HPDE6-E6E7 (cell line): ENCODE results near the gene SLC23A2.
A peak's percentile ranks its signal among the peaks of the same experiment; 100 is the strongest.
"Not testable (repeated sequence)": the region's sequence is repeated elsewhere in the genome, so short reads cannot be mapped to it uniquely, and the experiment has no call there.

Experiments used
- DNase-seq: peaks from one replicate; pipeline ENCODE4 v3.0.0; 2011; ENCODE audit warnings: missing footprints; ENCODE audit errors: extremely low spot score

SLC23A2 gene

DNA sequence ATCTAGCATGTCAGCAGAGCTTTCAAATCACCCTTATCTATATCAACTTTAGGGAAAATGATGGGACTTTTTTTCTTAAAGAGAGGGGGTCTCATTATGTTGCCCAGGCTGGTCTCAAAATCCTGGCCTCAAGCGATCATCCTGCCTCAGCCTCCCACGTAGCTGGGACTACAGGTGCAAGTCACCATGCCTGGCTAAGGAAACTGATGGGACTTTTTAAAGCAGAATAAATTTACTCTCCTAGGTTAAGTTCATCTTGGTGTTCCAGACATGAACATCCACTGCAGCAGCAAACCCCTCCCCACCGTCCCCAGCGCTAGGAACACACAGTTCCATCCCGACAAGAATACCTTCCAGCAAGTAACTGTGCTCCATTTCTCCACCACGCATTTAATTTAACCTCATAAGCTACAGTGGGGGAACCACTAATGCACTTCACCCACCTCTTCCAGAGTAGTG lies 64.9 kb downstream of the SLC23A2 start:
- no peak for DNase-seq

DNA sequence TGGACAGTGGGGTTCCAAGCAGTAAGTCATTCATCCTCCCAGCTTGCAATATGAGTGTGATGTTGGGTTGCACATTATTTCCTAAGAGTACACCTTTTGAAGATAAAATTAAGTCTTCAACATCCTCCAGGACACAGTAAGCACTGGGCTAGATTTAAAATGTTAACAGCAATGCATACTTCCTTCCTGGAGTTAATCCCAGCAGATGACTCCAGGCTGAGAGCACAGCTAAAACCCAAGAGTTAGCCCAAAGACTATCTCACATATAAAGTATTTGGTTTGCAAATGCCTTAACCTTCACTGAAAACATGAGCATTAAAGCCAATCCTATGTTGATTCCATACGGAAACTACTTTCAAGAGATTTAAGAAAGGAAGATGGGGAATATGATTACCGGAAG lies 69.2 kb downstream of the SLC23A2 start:
- DNase-seq: no peak

DNA sequence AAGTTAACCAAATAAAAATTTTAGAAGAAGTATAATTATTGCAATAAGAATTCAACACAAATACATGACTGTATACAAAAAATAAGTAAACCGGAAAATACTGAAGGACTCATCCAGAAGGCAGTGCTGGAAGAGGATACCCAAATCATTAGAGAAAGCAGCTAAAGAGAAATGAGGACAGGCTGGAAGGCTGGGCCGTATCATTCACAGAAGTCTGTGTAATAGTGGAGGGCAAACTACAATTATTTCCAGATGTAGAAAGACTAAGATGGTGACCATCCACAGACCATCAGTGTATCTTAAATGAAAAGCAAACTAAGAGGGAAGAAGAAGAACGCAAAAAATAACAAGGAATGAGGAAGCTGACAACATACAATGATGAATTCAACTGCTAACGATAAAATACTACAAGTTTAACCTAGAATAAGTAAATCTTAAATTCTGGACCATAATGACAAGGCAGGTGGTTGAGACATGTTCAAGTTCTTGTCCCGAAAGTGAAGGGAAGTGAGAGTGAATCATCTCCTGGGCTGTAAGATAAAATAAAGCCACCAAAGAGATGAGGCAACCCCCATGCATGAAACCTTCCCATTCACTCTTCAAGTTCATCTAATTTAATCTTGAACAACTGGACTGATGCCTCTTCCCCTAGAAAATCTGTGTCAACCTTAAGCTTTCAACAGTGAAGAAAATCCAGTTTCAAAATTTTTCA lies 71.5 kb downstream of the SLC23A2 start:
- DNase-seq: no peak

DNA sequence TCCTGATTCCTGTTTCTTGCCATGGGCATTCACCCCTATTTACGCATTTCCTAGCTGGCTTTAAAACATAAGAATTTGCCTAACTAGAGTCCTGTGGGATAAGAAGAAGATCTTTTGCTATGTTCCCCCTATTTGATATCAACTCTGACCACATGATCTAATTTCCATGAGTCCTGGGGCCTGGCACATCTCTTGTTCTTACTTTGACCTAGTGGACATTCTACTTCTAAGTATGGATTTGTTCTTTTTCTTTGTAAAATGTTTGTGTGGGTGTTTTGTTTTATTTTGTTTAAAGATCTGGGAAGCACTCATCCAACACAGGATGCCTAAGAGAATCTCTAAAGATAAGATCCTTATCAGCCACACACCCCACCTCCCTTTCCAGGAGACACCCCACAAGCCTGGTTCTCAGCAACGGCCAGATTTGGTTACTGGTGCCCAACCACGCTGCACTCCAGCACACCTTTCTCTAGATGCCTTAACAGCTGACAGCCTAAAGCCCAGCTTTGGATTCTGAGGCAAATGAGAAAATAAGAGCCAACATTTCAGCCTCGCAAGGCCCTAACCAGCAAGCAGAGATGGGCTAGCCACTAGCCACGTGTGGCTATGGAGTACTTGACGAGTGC lies 74.7 kb downstream of the SLC23A2 start:
- no peak for DNase-seq

DNA sequence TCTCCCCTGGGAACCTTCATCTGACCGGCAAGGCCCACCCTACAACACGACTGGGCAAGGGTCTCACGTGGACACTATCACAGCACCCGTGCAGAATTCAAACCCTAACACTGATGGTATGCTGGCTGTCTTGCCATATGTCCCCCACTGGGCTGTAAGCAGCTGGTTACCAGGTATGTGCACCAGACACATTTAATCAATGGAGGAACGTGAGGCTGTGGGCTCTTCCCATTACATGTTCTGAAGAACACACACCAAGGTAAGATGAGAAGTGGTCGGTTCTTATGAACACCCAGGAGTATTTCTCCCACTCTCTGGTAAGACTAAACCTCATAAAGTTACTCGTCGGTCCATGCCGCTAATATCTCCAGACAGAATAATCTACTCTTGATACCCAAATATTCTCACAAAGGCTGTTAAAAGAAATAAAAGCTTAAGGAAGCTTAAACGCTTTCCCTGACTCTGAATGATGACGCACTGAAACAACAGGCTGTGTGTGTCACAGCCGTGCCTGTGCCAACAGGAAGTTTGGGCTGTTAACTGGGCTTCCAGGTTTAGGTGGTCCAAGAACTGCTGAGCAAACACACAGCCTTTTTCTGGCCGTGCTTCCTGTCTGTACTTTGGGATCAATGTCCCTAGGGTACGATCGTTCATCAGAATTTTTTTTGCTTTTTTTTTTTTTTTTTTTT lies 75.3 kb downstream of the SLC23A2 start:
- peak; percentile 69 for DNase-seq

DNA sequence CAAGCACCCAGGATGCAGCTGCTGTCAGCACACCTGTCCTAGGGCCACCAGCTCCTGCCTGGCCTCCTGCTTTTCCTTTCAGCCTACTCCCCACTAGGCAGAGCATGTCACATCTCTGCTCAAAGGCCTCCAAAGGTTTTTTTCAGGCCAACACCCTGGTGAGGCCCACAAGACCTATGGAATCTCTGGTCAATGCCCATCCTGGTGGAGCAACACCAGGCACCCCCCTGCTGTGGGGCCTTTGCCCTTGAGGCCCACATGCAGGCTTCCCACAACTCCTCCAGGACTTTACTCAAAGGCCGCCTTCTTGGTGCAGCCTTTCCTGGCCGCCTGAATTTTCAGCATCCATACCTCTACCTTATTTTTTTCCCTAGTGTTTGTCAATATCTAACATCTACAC lies 76.9 kb downstream of the SLC23A2 start:
- no peak for DNase-seq

DNA sequence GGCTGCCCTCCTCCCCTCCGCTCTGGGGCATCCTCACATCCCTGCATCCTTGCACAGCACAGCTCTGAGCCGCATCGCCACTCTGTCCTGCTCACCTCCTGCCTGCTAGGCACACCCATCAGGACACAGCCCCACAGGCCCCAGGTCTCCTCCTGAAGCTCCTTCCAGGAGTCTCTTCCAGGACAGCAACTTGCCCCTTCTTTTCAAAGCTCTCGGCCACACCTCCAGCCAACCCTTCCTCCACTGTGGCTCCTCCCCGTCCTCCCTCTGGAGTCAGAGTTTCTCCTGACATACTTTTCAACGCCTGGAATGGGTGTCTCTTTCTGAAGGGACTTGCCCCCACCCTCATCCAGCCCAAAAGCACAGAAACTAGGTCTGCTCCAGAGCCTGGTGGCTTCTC lies 77.3 kb downstream of the SLC23A2 start:
- no peak for DNase-seq

DNA sequence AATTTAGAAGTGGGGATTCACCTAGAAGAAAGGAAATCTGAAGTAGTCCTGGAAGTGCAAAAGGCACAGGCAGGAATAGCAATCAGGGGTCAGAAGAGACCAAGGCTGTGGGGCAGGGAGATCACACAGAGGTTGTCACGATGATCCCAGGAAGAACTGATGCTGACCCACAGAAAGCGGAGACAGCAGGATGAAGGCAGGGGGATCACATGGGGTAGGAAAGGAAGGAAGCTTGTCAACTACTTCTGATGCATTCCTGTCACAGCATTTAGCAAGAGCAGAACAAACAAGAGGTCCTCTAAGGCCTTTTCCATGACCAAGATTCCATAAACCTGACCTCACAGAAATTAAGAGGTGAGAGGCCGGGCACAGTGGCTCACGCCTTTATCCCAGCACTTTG lies 79.1 kb downstream of the SLC23A2 start:
- DNase-seq: no peak

DNA sequence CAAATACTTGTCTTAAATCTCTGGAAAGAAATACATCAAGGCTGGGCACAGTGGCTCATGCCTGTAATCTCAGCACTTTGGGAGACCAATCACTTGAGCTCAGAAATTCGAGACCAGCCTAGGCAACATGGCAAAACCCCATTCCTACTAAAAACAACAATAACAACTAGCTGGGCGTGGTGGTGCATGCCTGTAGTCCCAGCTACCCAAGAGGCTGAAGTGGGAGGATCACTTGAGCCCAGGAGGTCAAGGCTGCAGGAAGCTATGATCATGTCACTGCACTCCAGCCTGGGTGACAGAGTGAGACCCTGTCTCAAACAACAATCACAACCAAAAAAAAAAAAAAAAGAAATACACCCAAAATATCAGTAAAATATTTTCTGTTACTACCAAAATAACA lies 80.0 kb downstream of the SLC23A2 start:
- DNase-seq: not testable (repeated sequence)

DNA sequence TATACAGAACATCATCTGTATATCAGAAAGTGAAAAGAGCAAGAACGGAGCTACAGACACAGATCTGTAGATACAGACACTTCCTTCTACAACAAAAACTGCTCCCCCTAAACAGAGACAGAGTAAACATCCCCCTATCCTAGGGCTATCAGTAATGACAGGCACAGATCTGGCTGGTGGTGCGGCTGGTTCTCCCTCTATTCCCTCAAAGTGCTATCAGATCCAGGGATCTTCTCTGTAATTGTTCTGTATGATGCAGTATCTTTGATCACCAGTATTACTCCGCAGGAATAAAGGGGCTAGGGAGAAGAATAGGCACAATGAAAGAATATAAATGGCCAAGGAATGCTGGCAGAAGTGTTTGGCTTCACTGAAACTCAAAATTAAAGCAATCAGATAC lies 80.7 kb downstream of the SLC23A2 start:
- DNase-seq: no peak

DNA sequence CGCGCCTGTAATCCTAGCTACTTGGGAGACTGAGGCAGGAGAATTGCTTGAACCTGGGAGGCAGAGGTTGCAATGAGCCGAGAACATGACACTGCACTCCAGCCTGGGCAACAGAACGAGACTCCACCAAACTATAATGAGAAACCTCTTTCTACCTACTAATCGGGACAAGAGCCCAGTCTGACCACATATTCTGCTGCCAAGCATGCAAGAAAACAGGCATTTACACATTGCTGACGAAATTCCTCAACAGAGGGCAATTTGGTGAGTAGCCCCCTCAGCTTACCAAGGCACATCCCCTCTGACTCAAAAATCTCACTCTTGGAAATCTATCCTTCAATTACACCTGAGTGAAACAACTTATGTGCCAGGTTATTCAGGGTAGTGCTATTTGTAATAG lies 81.2 kb downstream of the SLC23A2 start:
- DNase-seq: no peak

DNA sequence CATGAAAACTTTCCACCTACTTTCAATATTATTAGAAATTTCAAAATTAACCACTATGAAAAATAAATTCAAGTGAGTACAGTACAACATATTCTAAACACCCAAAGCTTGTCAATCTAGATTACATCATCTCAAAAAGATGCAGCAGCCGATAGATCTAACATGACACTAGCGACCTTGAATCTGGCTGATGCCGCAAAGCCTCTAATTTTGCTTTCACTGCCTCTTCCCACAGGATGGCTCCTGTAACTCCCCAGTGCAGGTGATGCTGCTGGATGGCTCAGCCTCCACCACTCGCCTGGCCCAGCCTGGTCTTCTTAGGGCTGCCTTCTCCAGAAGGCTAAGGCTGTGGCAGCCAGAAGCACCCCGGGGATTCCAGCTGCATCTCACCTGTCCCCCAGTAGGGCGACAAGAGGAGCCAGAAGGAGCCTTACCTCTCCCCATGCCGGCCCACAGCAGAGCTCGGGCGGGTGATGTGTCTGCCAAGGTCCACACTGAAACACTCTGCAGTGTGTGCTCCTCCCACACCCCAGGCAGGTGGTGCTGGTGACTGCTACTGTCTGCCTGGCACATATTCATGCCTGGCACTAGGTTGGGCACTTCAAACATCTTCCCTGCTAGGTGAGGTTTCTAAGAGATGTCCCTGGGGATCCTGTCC lies 82.1 kb downstream of the SLC23A2 start:
- DNase-seq: no peak

DNA sequence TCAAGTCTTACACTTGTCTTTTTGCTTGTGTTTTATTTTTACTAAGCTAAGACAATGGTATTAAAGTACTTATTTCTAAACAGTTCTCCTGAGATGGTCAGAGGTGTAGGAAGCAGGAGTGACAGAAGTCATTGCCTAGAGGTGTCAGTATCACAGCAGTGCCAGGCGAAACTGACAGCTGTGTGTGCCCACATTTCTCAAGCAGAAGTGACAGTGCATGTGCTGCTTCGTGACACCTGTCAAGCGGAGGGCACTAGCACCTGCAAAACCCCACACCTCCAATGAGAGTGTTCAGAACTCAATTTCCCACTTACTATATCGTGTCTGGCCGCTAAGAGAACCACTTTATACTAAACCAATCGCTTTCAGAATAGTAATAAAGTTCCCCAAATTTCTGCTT lies 82.8 kb downstream of the SLC23A2 start:
- no peak for DNase-seq

DNA sequence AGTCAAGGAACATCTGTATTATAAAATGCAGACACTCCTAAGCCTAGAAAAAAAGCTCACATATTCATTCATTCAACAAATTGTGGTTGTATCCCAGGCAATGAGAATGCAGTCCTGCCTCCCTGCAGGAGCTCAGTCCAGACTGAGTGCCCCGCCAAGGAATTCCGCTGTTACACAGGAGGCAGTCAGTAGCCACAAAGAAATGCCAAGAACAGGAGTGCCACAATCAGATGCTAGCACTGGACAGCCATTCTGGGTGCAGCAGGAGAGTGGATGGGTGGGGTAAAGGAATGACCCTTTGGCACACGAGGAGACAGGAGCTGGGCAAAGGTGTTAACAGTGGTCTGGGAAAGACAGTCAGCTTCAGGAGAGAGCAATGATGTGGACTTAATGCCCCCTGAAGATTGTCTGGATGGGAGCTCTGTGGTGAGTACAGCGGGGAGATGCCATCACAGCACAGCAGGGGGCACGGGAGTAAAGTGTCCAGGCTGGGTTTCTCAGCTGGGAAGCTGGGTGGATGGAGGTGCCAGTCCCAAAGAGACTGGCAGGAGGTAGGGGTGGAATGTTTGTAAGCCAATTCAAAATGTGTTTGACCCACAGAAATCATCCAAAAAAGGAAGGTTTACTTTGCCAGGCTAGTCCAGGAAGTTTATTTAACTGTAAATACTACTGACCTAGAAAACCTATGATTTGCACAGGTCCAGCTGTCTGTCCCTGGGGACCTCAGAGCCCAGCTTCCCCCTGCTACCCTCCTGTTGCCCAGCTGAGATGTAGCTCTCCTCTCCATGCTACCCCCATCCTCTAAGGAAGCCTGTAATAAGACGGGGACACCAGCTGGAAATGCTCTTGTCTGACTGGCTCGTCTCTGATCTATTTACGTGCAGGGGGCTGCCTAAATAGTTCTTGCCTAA lies 84.1 kb downstream of the SLC23A2 start:
- no peak for DNase-seq

DNA sequence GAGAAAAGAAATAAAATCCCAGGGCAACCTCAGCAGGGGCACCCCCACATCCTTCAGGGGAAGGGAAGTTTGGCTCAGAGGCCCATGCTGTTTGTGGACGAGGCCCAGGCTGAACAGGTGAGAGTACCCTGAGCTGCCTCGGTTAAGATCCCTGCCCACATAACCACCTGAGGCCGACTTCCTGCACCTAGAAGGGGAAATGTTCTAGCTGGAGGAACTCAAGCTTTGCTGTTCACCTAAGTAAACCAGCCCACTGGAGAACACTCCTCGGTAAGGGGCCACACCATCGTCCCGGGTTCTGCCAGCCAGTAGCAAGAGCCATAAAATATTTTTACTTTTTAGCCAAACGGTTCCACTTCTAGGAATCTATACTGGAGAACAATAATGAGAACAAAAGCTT lies 88.2 kb downstream of the SLC23A2 start:
- DNase-seq: no peak

DNA sequence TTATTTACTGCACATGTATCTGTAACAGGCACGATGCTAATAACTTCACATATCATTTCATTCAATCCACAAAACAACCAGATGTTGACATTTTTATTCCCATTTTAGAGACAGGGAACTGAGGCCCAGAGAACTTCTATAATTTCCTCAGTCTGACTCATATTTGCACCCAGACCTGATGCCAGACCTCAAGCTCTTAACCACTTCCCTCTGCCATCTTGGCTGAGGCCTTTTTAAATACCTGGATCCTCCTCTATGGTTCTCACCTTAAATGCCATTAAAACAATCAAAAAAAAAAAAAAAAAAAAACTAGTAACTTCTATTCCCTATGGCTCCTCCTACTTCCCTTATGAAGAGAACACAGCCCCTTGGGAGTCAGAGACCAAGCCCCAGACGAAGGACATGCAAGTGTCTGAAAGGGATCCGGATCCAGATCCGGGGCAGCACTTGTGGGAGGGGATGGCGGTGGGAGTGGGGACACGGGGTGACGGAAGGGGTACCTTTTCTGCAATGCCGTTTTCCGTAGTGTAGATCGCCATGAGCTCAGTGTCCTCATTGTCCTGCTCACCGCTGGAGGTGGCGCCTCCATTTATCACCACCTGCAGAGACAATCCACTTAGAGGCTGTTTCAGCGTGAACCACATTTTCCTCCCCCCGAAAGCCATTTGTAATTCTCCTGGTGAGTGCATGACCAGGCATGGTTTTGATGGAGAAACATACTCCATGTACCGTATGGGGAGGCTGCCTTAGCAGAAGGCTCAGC lies 88.7 kb downstream of the SLC23A2 start:
- no peak for DNase-seq

DNA sequence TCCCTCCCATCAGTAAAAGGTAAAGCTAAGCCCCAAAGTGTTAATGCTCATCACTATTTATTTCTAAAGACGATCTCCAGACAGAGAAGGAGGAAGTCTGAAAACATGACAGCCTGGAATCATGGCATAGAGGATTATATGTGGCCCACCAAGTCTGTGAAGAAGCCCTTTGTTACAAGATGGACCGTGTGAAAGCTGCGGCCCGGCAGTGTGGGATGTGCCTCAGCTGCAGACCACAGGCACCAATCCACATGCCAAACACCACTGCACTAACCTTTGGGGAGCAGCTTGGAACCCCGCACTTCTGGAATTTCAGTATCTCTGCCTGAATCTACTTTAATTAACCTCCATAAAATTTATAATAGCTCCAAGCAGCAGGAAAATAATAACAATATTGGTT lies 90.4 kb downstream of the SLC23A2 start:
- no peak for DNase-seq

DNA sequence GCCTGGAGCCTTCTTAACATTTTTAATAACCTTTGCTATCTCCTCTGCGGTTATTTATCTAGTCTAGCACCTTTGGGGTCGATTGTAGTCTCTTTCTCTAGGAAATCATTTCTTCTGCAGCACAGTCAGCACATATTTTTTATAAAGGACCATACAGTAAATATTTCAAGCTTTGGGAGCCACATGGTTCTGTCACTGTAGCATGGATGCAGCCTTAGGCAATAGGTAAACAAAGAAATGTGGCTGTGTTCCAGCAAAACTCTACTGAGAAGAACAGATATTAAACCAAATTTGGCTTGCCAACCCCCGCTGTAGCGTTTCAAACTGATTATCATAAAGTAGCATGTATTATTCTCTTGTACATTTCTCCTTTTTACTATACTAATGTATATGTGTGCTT lies 95.7 kb downstream of the SLC23A2 start:
- DNase-seq: no peak

DNA sequence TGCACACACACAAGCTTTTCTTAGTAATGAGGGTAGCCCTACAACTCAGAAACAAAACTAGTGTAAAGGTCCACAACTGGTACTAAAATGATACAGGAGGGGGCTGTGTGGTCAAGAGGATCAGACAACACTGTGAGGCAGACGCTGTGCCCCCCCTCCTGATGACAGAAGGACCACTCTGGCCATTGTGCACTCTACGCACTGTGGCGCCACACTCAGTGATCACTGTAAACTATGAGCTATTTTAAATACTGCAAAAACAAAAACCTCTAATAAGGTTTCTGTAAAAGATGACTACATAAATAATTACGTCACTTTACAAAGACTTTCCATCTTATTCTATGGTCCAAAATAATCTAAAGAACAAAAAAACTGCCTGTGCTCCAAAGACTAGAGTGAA lies 96.1 kb downstream of the SLC23A2 start:
- DNase-seq: no peak

DNA sequence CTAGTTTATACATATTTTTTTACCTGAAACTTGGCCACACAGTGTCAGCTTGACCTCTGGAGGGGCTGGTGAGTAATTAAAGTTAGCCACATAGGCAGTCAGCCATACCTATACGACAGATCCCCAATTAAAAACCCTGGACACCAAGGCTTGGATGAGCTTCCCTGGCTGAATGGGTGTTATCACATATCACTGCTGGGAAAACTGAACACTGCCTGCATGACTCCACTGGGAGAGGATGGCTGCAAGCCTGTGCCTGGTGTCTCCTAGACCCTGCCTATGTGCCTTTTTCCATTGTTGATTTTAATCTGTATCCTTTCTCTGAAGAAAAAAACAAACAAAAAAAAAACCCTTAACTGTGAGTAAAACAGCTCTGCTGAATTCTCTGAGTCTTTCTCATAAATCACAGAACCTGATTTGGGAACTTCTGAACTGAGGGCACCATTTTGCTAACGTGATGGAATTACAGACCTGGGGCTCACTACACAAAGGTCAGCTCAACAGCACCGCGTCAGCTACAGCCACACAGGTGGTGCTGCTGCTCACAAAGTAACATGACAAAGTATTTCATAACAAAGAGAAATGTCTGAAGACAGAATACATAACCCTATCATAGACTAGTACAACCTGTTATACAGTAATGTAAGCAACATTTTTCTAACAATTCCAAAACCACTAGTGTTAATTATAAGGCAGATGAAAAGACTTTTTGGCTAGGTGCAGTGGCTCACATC lies 97.0 kb downstream of the SLC23A2 start:
- no peak for DNase-seq
